HEK293T (cell line): ENCODE results near the gene KIRREL3.

Experiments
- CTCF ChIA-PET: fragments of 350-600 bp; formaldehyde crosslinking; extraction: SDS; loops from one replicate; lab custom pipeline; 2021; ENCODE audit warnings: antibody characterized with exemption, inconsistent platforms; lab: Yijun Ruan, JAX
- POLR2A ChIA-PET: fragments of 350-600 bp; formaldehyde crosslinking; extraction: SDS; loops from one replicate; lab custom pipeline; 2020; ENCODE audit warnings: antibody characterized with exemption, inconsistent platforms; lab: Yijun Ruan, JAX
- DNase-seq: peaks from one replicate; pipeline ENCODE4 v3.0.0; 2012; ENCODE audit warnings: mixed read lengths; ENCODE audit errors: extremely low spot score
- ARNT ChIP-seq: fragments of 450-650 bp; IDR thresholded peaks from 2 replicates; pipeline ENCODE4 v1.6.1; 2017; ENCODE audit warnings: mild to moderate bottlenecking
- BHLHE40 ChIP-seq: fragments of 450-650 bp; IDR thresholded peaks from 2 replicates; pipeline ENCODE4 v1.6.1; 2016; ENCODE audit warnings: mild to moderate bottlenecking, moderate library complexity, borderline replicate concordance
- CTBP1 ChIP-seq: fragments of 450-650 bp; IDR thresholded peaks from 2 replicates; pipeline ENCODE4 v1.6.1; 2016; ENCODE audit warnings: borderline replicate concordance
- ELF4 ChIP-seq: fragments of 450-650 bp; IDR thresholded peaks from 2 replicates; pipeline ENCODE4 v1.6.1; 2017; ENCODE audit warnings: antibody characterized with exemption
- FOXA1 ChIP-seq: fragments of 450-650 bp; IDR thresholded peaks from 2 replicates; pipeline ENCODE4 v1.6.1; 2016; ENCODE audit warnings: mild to moderate bottlenecking
- FOXK2 ChIP-seq: fragments of 450-650 bp; IDR thresholded peaks from 2 replicates; pipeline ENCODE4 v1.6.1; 2016; ENCODE audit warnings: mild to moderate bottlenecking
- FOXM1 ChIP-seq: fragments of 450-650 bp; IDR thresholded peaks from 2 replicates; pipeline ENCODE4 v1.6.1; 2017; ENCODE audit warnings: mild to moderate bottlenecking, borderline replicate concordance
- HDGF ChIP-seq: fragments of 450-650 bp; IDR thresholded peaks from 2 replicates; pipeline ENCODE4 v1.6.1; 2017; ENCODE audit warnings: antibody characterized with exemption, borderline replicate concordance
- L3MBTL2 ChIP-seq: fragments of 450-650 bp; conservative IDR thresholded peaks from 2 replicates; pipeline ENCODE4 v1.6.1; 2016; ENCODE audit warnings: mild to moderate bottlenecking
- LEF1 ChIP-seq: fragments of 450-650 bp; IDR thresholded peaks from 2 replicates; pipeline ENCODE4 v1.6.1; 2017; ENCODE audit warnings: mild to moderate bottlenecking, borderline replicate concordance
- NFRKB ChIP-seq: fragments of 450-650 bp; IDR thresholded peaks from 2 replicates; pipeline ENCODE4 v1.6.1; 2016; ENCODE audit warnings: mild to moderate bottlenecking, moderate library complexity
- PKNOX1 ChIP-seq: fragments of 450-650 bp; IDR thresholded peaks from 2 replicates; pipeline ENCODE4 v1.6.1; 2016
- SP1 ChIP-seq: fragments of 450-650 bp; IDR thresholded peaks from 2 replicates; pipeline ENCODE4 v1.6.1; 2017
- SUZ12 ChIP-seq: fragments of 450-650 bp; IDR thresholded peaks from 2 replicates; pipeline ENCODE4 v1.6.1; 2016; ENCODE audit warnings: mild to moderate bottlenecking
- TARDBP ChIP-seq: fragments of 450-650 bp; IDR thresholded peaks from 2 replicates; pipeline ENCODE4 v1.6.1; 2016
- ZNF384 ChIP-seq: fragments of 450-650 bp; IDR thresholded peaks from 2 replicates; pipeline ENCODE4 v1.6.1; 2016

Gene KIRREL3

GRCh38 chr11:126594921-126595367, 405.6 kb downstream of the KIRREL3 start:
- TF ChIP-seq SP1 (no peak), BHLHE40 (no peak), FOXK2 (no peak), FOXA1 (no peak)
- ChIA-PET CTCF (interaction anchor here (1.1 kb wide), 1 partner anchor 9 kb away, joined by 4 read pairs; no protein-coding TSS in a partner anchor), POLR2A (interaction anchor here (1.6 kb wide), 1 partner anchor 9 kb away, joined by 6 read pairs; no protein-coding TSS in a partner anchor)
- no peak for DNase-seq

GRCh38 chr11:126592496-126593410, 407.8 kb downstream of the KIRREL3 start:
- DNase-seq: no peak
- ChIA-PET CTCF (interaction anchor here (0.6 kb wide), 1 partner anchor 153 kb away, joined by 3 read pairs; no protein-coding TSS in a partner anchor), POLR2A (no interaction called here)
- TF ChIP-seq ARNT (no peak), ZNF384 (no peak), NFRKB (no peak), SUZ12 (no peak), CTBP1 (no peak), SP1 (no peak), TARDBP (no peak), L3MBTL2 (no peak), LEF1 (no peak), FOXM1 (no peak), BHLHE40 (no peak), PKNOX1 (no peak)

DNA sequence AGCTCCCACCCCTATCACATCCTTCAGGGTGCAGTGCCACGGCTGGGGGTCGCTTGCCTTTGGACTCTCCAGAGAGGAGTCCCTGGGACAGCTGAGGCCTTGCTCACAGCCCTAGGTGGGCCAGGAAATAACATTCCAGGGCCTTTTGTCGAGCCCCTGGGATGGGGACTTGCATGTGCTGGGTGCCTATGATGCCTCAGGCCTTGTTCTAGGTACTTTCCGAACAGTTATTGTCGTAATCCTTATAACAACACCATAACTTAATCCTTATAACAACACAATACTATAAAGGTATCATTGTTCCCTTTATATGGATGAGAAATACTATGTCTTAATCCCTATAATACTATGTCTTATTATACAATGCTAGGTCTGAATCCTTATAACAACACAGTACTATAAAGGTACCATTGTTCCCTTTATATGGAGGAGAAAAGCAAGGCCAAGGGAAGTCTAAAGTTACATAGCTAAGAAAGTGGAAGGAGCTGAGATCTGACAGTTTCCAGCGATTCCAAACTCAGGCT, 408.5 kb downstream of the KIRREL3 start:
- TF ChIP-seq ARNT: no peak
- TF ChIP-seq NFRKB: no peak
- no peak for TF ChIP-seq FOXM1
- no peak for TF ChIP-seq CTBP1
- no peak for TF ChIP-seq SP1
- TF ChIP-seq BHLHE40: no peak
- TF ChIP-seq PKNOX1: no peak
- TF ChIP-seq ZNF384: no peak
- no peak for TF ChIP-seq HDGF
- TF ChIP-seq ELF4: no peak
- no peak for TF ChIP-seq SUZ12
- TF ChIP-seq FOXK2: no peak
- no peak for TF ChIP-seq TARDBP
- no peak for TF ChIP-seq L3MBTL2
- no peak for TF ChIP-seq LEF1
- no peak for TF ChIP-seq FOXA1
- ChIA-PET CTCF (interaction anchor here (0.6 kb wide), 1 partner anchor 152 kb away, joined by 3 read pairs; no protein-coding TSS in a partner anchor), POLR2A (no interaction called here)
- no peak for DNase-seq

DNA sequence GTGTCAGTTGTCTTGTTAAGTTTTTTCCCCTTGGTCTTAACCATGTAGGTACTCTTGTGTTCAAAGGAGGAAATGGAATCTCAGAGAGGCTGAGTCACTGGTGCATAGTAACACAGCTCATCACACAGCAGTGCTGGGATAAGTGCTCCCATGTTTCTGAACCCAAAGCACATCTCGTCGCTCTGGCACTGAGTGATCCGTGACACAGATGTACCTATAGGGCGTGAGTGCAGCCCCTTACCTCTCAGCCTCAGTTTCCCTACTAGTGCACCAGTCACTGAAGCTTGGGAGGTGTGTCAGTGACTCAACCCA, 411.1 kb downstream of the KIRREL3 start:
- no peak for DNase-seq
- POLR2A ChIA-PET: no interaction called here
- CTCF ChIA-PET: no interaction called here
- TF ChIP-seq CTBP1 (no peak), FOXA1 (no peak), BHLHE40 (no peak), ELF4 (no peak), NFRKB (no peak), SUZ12 (no peak), FOXM1 (no peak), LEF1 (no peak), SP1 (no peak), PKNOX1 (no peak), L3MBTL2 (no peak), TARDBP (no peak)

DNA sequence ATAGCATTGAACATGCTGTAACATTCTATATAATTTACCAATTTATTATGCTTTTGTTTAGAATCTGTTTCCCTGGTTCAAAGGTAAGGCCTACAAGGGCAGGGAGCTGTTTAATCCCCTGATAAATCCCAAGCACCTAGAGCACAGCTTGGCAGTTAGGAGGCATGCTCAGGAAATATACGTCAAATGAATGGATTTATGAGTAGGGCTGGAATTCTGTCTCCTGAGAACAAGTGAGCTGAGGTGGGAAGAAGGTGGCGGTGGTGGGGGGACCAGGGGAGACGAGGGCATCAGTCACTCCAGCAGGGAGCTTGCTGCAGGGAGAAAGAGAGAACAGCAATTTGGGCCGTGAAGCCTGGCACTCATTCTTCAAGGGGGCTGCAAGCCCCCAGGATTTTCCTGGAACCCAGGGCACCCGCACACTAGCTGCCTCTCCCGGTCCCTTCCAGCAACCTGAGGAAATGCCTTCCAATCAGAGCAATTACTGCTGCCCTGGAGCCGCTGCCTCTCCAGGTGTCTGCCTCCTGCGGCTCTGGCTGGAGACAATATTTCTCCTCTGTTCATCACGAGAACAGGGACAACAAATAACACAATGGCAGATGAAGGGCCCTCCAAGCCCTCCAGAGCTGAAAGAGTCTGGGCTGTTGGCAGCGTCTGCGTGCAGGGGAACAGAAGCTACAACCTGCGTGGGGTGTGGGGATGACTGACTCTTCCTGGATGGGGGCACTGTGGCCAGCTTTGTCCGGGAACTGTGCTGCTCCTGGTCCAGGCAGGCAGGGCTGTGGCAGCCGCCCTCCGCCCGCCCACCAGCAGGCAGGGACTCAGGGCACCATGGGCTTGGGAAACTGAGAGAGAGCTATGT, 411.7 kb downstream of the KIRREL3 start:
- DNase-seq: no peak
- POLR2A ChIA-PET: no interaction called here

More for the DNA sequence above, 411.7 kb downstream of the KIRREL3 start:
- TF ChIP-seq HDGF (no peak), ELF4 (no peak), ARNT (no peak), SUZ12 (no peak), ZNF384 (no peak), L3MBTL2 (no peak), LEF1 (no peak)
- CTCF ChIA-PET: interaction anchor here (1.0 to 1.2 kb wide), 2 partner anchors 15 to 18 kb away, joined by 3 to 4 read pairs; no protein-coding TSS in a partner anchor
